Right cardiac atrium (tissue), 5 donors: ENCODE measurements around the gene AFG1L. TPM values are rescaled to one million over a fixed set of nuclear protein-coding genes. Genes with fewer than 3 reads are reported as not detected.

ENCODE experiments used
- ATAC-seq, 2 donors: fragments of 200-7000 bp; cut with Tn5 transposase; one replicate each; pipeline versions ENCODE4 v1.8.0 to v1.9.1; 2020; ENCODE audit warnings: moderate library complexity in 2 of 2, mild to moderate bottlenecking in 1 of 2
- DNase-seq, 3 donors: peaks; one replicate each; pipeline ENCODE4 v3.0.0-alpha.2; 2020
- H3K27ac ChIP-seq: one replicate; pipeline ENCODE4 v1.5.1; 2013; ENCODE audit warnings: mild to moderate bottlenecking, low read length, control low read depth, moderate library complexity
- H3K27me3 ChIP-seq: one replicate; pipeline ENCODE4 v1.6.1; 2013; ENCODE audit not compliant: control insufficient read depth, insufficient read depth
- H3K4me1 ChIP-seq: one replicate; pipeline ENCODE4 v1.6.1; 2013; ENCODE audit warnings: low read length; ENCODE audit not compliant: control insufficient read depth, insufficient read depth
- H3K4me3 ChIP-seq: one replicate; pipeline ENCODE4 v1.5.1; 2013; ENCODE audit warnings: low read length, control low read depth
- H3K9me3 ChIP-seq: one replicate; pipeline ENCODE4 v1.6.1; 2013; ENCODE audit warnings: low read length; ENCODE audit not compliant: control insufficient read depth
- WGBS: extraction: QIAGEN DNeasy Blood & Tissue Kit; methylation state at CpG from one replicate; pipeline ENCODE4 v1.1.7; 2013; 5-methylcytosine and 5-hydroxymethylcytosine counted together
- intact Hi-C, 4 donors: fragments of 100-400 bp; cut with DNase I; formaldehyde crosslinking; loops; one replicate each; pipeline versions ENCODE4 v1.11.0 to v1.14.0; 2022 to 2023
- polyA plus RNA-seq: library from polyadenylated mRNA; stranded (reverse); fragments of 200-250 nt; gene quantifications from one replicate; pipeline ENCODE4 v1.2.3, GENCODE V29; 2013
- total RNA-seq, 4 donors: library from RNA; stranded (reverse); fragmentation: NEBNext Ultra II Directional; extraction: Animal tissue kit (Norgen Biotek cat#: 25700); gene quantifications; one replicate each; pipeline ENCODE4 v1.2.1, GENCODE V29; 2021
- donor health status: healthy with polysubstance abuse.
- donor health status: DM: no; HTN: yes; CAD: no.
- donor health status: DM: no; HTN: no; CAD: no.
- donor health status: DM: no; HTN: yes; CAD: no; lungs with severe emphysema.
- donor health status: DM: yes; HTN: yes; CAD: no.

The AFG1L gene
- total and polyA plus RNA-seq, 5 donors, result 3.9 to 14.5 (median 9.9) TPM

DNA sequence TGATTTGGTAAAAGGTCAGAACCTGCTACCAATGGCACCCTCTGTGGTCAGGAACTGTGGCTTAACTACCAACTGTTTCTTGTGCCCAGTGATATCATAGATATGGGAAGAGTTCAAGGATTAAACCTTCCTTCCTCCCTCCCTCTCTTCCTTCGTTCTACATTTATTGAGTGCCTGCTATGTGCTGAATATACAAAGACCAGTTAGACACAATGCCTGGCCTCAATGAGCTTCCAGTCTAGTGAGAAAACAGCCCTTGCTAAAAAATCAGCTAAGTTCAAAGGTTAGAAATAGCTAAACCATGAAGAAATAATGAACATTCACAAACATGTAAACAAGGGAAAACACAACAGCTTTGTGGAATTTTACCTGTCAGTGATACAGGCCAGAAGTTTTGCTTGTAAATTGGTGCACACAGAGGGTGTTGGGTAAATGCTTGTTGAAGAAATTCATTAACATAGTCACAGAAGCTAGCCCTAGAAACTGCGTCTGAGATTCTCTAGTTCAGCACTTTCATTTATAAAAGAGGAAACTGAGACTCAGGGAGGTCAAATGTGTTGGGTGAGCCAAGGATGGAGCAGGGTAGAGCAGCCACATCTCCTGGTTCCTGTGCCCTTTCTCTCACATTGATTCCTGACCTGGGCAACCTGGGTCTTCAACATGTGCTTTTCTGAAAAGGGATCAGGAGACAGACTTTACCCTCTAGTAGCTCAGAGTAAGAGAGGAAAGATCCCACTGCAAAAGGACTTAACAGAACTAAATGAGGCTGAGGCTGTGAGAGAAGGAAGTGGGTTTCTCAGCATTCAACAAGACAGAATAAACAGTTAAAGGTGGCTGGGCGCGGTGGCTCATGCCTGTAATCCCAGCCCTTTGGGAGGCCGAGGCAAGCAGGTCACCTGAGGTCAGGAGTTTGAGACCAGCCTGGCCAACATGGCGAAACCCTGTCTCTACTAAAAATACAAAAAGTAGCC lies 251.5 kb downstream of the AFG1L start:
- 81% methylated on average over 6 of the region's 6 CpGs for WGBS

DNA sequence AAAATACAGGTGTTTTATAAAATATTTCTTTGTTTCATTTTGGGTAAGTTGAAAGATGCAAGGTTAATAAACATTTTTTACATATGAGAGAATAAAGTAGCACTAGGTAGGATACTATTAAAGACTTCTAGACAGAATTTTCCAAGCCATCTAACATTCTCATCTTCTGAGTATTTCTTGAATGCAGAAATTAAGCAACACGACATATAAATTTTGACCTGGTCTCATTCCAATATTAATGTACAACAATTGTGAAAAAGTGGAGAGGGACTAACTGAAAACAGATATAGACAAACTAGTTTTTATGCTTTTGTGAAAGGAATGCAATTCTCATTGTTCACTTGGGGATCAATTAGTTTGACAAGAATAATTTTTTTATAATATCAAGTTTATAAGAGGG lies 254.4 kb downstream of the AFG1L start:
- Histone ChIP-seq H3K27ac (no peak overlapping the region), H3K27me3 (no peaks in the 10 kb centered on the region), H3K4me3 (no peak overlapping the region), H3K9me3 (no peaks in the 10 kb centered on the region), H3K4me1 (no peaks in the 10 kb centered on the region)
- DNase-seq (no peak), ATAC-seq (no peak)
- 90% methylated on average over 1 of the region's 1 CpG for WGBS
- intact Hi-C loops, result loop anchor here in 1 of 4 donors (10.0 kb wide), 2 partner anchors 286 to 526 kb away; no protein-coding TSS in a partner anchor

More for the DNA sequence above, 251.5 kb downstream of the AFG1L start:
- intact Hi-C loops, result loop anchor here in 1 of 4 donors (10.0 kb wide), 2 partner anchors 288 to 528 kb away; no protein-coding TSS in a partner anchor
- H3K9me3 ChIP-seq, result no peaks in the 10 kb centered on the region
- H3K4me1 ChIP-seq, result no peaks in the 10 kb centered on the region
- H3K4me3 ChIP-seq, result no peak overlapping the region
- no peak overlapping the region for H3K27ac ChIP-seq
- no peaks in the 10 kb centered on the region for H3K27me3 ChIP-seq
- DNase-seq, result no peak
- ATAC-seq, result no peak

GRCh38 chr6:108549741-108550140 lies 254.9 kb downstream of the AFG1L start:
- Histone ChIP-seq H3K4me3 (no peak overlapping the region), H3K27me3 (no peaks in the 10 kb centered on the region), H3K9me3 (no peaks in the 10 kb centered on the region), H3K4me1 (no peaks in the 10 kb centered on the region), H3K27ac (no peak overlapping the region)
- DNase-seq, result no peak
- WGBS, result 73% methylated on average over 3 of the region's 3 CpGs
- intact Hi-C loops, result loop anchor here in 2 of 4 donors (10.0 kb wide), 3 partner anchors 235 to 525 kb away; no protein-coding TSS in a partner anchor
- no peak for ATAC-seq

- Histone ChIP-seq H3K4me1 (no peaks in the 10 kb centered on the region), H3K9me3 (no peaks in the 10 kb centered on the region), H3K4me3 (no peak overlapping the region), H3K27ac (no peak overlapping the region), H3K27me3 (no peaks in the 10 kb centered on the region)
- intact Hi-C loops, result loop anchor here in 1 of 4 donors (10.0 kb wide), 1 partner anchor 235 kb away; no protein-coding TSS in a partner anchor
- ATAC-seq (no peak), DNase-seq (no peak)
- 45% methylated on average over 3 of the region's 3 CpGs for WGBS
Measured at GRCh38 chr6:108550256-108550655, 255.4 kb downstream of the AFG1L start.

GRCh38 chr6:108555399-108556052 lies 260.7 kb downstream of the AFG1L start:
- Histone ChIP-seq H3K27ac (peak overlapping the region; percentile 65), H3K4me1 (peaks cover 3% of the 10 kb centered on the region), H3K27me3 (no peaks in the 10 kb centered on the region), H3K4me3 (no peak overlapping the region), H3K9me3 (no peaks in the 10 kb centered on the region)
- ATAC-seq (no peak), DNase-seq (peak; percentile 53 to 76 (median 73))
- intact Hi-C loops, result loop anchor here in 2 of 4 donors (5.0 to 10.0 kb wide), 3 partner anchors 229 to 517 kb away; no protein-coding TSS in a partner anchor
- 62% methylated on average over 7 of the region's 7 CpGs for WGBS

GRCh38 chr6:108556250-108556649 lies 261.4 kb downstream of the AFG1L start:
- no peaks in the 10 kb centered on the region for H3K9me3 ChIP-seq
- DNase-seq (no peak), ATAC-seq (no peak)
- H3K4me1 ChIP-seq, result peaks cover 3% of the 10 kb centered on the region
- H3K4me3 ChIP-seq, result no peak overlapping the region
- intact Hi-C loops, result loop anchor here in 2 of 4 donors (5.0 to 10.0 kb wide), 3 partner anchors 229 to 516 kb away; no protein-coding TSS in a partner anchor
- 96% methylated on average over 5 of the region's 5 CpGs for WGBS
- peak overlapping the region; percentile 49 for H3K27ac ChIP-seq
- no peaks in the 10 kb centered on the region for H3K27me3 ChIP-seq

- no peaks in the 10 kb centered on the region for H3K9me3 ChIP-seq
- no peaks in the 10 kb centered on the region for H3K27me3 ChIP-seq
- DNase-seq (no peak), ATAC-seq (no peak)
- H3K4me3 ChIP-seq, result peak overlapping the region; percentile 83
- peak overlapping the region; percentile 89 for H3K27ac ChIP-seq
- 33% methylated on average over 16 of the region's 16 CpGs for WGBS
- peaks cover 3% of the 10 kb centered on the region for H3K4me1 ChIP-seq
- intact Hi-C loops, result loop anchor here in 2 of 4 donors (5.0 to 10.0 kb wide), 3 partner anchors 228 to 515 kb away; no protein-coding TSS in a partner anchor
Measured at GRCh38 chr6:108556866-108557493, 262.1 kb downstream of the AFG1L start.

DNA sequence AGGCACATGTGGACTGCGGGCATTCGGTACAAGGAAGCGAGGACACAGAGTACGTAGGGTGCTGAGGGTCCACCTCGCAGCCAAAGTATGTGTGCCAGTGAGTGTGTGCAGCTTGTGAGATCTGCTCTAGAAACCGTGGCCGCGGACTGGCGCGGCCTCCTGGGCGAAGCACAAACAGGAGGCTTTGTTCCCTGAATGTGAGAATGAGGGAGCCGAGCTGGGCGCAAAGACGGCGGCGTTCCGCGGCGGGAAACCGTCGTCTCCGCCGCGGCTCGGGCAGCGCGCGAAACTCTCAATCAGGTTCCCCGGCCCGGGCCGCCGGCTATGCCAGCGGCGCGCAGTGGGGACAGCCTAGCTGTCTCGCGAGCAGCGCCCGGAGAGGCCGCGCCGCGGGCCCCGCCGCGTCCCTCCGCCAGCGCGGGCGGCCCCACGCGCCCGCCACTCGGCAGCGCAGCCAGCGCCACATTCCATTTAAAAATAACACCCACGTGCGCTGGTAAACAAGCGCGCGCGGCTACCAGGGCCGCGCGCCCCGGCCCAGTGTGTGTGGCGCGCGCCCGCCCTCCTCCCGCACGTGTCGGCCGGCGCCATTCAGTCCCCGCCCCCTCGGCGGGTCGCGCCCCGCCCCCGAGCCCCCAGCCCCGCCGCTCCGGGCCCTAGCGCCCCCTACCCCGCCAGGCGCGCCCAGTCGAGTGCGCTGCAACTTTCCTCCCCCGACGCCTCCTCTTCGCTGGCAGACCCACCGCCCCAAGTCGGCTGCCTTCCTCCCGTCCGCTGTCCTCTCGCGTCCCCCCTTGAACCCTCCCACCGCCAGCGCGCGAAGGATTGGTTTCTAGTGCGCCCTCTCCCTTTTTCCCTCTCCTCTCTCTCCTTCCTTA lies 262.9 kb downstream of the AFG1L start:
- DNase-seq, result peak; percentile 76 to 93 (median 92)
- Histone ChIP-seq H3K27me3 (no peaks in the 10 kb centered on the region), H3K4me3 (peak overlapping the region; percentile 83), H3K27ac (peak overlapping the region; percentile 100), H3K9me3 (no peaks in the 10 kb centered on the region), H3K4me1 (peaks cover 3% of the 10 kb centered on the region)
- under 1% methylated on average over 105 of the region's 105 CpGs for WGBS
- intact Hi-C loops, result loop anchor here in 2 of 4 donors (2.0 to 10.0 kb wide), 4 partner anchors 223 to 515 kb away; no protein-coding TSS in a partner anchor
- peak; percentile 42 to 47 for ATAC-seq

DNA sequence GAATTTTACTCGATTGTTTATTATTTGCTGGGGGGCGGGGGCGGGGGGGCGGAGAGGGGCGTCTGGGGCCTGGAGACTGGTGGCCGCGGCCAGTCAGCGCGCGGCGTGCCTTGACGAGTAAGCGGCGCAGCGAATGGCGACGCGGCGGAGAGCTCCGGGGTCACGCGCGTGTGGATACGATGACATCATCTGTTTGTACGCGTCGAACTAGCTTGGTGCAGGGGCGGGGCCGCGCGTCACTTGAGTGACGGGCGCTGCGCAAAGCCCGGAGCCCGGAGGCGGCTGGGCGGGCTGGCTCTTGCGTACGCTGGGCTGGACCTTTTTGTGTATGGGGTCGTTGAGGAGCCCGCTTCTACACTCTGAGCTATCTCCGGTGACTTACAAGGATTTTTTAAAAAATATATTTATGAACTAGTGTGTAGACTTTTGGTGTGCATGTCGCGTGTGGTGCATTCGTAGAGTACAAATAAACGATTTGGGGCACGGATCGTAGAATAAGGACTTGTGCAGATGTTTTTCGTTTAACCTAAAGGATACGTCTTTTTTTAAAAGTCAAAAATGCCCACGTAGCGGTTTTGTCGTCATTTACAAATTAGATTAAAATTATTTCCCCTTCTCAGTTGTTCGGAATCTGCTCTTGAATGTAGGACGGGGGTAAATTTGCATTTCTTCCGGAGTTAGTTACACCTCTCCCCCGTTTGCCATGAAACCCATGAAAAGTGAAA lies 263.7 kb downstream of the AFG1L start:
- ATAC-seq, result peak; percentile 79 to 82

More for the DNA sequence above, 263.7 kb downstream of the AFG1L start:
- intact Hi-C loops, result loop anchor here in 2 of 4 donors (2.0 to 10.0 kb wide), 4 partner anchors 222 to 514 kb away; no protein-coding TSS in a partner anchor
- H3K27ac ChIP-seq, result peak overlapping the region; percentile 100
- peak; percentile 98 to 100 (median 99) for DNase-seq
- no peaks in the 10 kb centered on the region for H3K9me3 ChIP-seq
- under 1% methylated on average over 58 of the region's 58 CpGs for WGBS
- no peaks in the 10 kb centered on the region for H3K27me3 ChIP-seq
- peaks cover 3% of the 10 kb centered on the region for H3K4me1 ChIP-seq
- peak overlapping the region; percentile 83 for H3K4me3 ChIP-seq
